Measurements from ENCODE around the gene APOH.

APOH gene

GRCh38 chr17:66233023-66233753 is 4.0 kb upstream of the APOH start:
- no peak for DNase-seq

DNA sequence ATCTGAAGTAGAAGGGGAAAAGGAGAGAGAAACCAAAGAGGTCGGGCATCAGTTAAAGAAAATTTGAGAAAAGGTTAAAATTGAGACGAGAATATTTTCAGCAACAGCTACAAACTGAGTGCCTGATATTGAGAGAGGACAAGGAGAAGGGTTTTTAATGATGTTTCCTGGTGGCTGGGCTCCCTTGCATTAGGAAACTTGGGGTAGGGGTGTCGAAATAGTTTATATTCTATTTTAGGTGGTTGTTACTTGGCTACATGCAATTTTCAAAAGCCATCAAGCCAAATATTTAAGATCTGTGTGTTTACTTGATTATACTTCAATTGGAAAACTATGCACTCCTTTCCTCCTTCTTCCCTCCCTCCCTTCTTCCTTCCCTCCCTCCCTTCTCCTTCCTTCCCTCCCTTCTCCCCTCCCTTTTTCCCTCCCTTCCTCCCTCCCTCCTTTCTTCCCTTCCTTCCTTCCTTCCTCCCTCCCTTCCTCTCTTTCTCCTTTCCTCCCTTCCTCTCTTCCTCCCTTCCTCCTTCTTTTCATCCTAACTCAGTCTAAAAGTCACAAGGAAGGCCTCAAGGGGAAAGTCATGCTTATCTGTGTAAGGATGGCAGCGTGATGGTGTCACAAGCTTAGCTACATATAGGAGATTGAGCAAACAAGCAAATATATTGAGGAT is 1.8 kb upstream of the APOH start:
- DNase-seq: no peak

DNA sequence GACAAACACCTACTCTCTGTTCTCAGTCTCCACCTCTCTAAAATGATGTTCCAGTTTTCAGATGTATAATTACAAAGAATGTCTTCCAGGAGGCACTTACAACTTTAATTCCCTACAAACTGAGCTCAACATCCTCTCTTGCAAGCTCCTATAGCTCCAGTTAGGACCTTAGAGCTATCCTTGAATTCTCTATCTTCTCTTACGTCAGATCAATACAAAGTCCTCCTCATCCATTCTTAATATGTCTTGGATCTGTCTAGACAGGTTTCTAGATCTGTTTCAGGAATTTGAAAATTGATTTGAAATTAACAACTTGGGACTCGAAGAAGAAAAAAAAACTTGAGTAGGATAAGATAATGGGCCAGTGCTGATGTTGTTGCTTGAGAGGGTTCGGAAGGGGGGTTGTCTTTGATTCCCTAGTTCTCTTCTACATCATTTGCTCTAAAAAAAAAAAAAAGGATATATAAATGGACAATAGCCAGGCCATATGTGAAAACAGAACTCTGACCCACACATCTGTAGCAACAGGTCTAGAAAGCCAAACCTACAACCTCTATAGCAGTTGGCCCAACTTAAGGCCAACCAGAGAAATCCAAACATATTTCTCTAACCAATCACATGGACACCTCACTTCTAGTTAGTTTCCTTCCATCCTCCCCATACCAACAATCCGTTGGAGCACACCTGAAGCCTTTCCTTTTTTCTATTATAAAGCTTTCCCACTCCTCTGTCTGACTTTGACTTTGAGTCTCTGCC is 746 bp upstream of the APOH start:
- no peak for DNase-seq

DNA sequence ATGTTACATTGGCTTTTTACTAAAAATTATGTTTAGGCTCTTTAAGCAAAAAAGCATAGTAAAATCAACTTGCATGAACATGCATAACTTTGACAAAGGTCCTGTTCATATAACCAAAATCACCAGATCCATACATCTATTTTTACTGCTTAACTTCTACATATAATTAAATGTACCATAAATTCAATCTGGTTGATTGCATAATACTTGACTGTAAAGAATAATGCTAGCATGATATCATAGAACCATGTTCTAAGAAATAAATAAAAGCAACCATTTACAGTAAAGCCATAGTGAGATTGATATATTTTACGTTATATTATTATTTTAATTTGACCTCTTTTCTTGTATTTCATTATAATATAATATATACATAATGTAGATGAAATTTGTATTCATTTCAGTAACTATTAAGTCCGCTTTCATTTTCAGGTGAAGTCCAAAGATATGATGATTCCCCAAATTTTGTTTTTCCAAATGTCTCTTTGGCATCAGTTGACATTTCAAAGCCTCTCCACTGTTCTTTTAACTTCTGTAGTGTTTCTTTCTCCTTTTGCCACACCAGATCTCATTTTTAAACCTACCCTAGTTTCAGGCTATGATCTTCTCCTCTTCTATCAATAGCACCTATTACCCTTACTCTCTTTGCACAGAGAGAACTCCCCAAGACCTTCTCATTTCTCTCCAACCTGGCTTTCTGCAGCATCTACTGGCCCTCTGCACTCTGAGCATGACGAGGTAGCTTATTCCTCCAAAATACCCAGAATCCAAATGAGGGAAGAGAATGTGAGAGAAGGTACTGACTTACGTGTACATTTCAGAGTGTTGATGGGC is 1.8 kb downstream of the APOH start:
- no peak for DNase-seq

GRCh38 chr17:66222798-66223350 is 6.3 kb downstream of the APOH start:
- no peak for DNase-seq

- DNase-seq: no peak
Observed at GRCh38 chr17:66221755-66222530, 7.3 kb downstream of the APOH start.

GRCh38 chr17:66221343-66221742 is 7.9 kb downstream of the APOH start:
- no peak for DNase-seq

GRCh38 chr17:66220079-66220835 is 9.0 kb downstream of the APOH start:
- no peak for DNase-seq

GRCh38 chr17:66215529-66215911 is 13.7 kb downstream of the APOH start:
- DNase-seq: no peak

DNA sequence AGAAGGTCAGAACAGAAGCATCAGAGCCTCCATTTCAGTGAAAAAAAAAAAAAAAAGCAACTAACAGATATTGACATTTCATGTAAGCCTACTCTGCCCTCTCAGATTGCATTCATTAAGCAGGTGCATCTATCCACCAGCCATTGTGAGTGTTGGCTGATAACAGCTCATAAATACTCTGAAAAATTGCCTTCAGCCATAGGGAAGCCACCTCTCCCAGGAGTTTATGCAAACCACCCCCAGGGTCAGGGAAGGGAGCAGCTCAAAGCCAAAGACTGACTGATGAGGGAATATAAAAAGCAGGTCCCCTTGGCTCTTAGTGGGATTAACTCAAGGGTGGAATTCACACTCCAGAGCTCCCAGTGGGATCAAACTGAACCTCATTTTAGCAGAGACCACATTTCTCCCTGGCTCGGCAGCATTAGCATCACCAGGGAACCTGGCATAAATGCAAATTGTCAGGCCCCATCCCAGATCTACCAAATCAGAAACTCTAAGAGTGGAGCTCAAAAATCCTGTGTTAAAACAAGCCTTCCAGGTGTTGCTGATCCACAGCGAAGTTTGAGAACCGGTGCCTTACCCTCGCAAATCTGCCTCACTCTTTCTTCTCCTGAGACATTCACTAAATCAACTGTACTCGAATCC is 14.2 kb downstream of the APOH start:
- no peak for DNase-seq

- no peak for DNase-seq
Observed at GRCh38 chr17:66211047-66211810, 18.0 kb downstream of the APOH start.

GRCh38 chr17:66210208-66210574 is 19.0 kb downstream of the APOH start:
- no peak for DNase-seq

- DNase-seq: no peak
Observed at GRCh38 chr17:66207936-66208335, 21.3 kb downstream of the APOH start.

DNA sequence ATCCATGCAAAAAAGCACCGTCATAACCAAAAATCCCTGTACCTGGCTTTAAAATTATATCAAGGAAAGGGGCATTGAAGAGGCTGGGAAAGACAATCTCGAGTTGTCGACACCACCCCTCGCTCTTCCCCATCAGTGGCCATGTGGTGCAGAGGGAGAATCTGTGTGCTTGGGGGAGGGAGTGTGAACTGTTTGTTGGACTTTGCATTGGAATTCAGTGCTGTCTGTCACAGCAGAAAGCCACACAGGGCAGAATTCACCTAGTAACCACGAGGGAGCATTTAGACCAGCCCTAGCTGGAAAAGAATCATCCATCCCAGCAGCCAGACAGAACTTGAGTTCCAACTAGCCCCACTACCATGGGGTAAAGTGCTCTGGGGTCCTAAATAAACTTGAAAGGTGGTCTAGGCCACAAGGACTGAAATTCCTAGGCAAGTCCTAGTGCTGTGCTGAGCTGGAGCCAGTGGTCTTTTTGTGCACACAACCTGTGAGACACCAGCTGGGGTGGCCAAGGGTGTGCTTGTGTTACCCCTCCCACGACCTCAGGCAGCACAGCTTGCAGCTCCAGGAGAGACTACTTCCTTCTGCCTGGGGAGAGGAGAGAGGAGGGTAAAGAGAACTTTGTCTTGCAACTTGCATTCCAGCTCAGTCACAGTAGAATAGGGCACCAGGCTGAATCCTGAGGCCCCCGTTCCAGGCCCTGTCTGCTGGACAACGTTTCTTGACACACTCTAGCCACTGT is 25.8 kb downstream of the APOH start:
- DNase-seq: no peak

DNA sequence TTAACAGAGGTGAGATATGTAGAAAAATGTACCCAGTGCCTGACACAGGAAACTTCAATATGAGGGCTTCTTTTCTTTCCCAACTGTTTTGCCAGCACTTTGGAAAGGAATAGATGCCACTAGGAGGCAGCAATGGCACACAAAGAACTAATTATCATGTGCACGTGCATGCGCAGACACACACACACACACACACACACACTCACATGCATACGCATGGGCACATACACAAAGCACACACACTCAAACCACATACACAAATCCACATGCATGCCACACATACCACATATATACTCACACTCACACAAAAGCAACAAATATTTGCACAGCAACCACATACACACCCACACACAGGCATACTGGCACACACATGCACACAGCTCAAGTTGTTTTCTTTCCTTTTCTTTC is 28.5 kb downstream of the APOH start:
- DNase-seq: peak; percentile 24

DNA sequence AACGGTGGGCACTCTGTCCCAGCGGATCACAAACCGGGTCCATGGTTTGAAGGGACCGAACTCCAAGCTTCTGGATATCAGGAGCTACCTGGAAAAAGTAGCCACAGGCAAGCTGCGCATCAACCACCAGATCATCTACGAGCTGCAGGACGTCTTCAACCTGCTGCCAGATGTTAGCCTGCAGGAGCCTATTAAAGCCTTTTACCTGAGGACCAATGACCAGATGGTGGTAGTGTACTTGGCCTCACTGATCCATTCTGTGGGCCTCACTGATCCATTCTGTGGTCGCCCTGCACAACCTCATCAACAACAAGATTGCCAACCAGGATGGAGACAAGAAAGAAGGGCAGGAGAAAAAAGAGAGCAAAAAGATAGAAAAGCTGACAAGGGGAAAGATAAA is 31.0 kb downstream of the APOH start:
- DNase-seq: no peak

GRCh38 chr17:66192378-66192687 is 36.9 kb downstream of the APOH start:
- DNase-seq: no peak

- no peak for DNase-seq
Observed at GRCh38 chr17:66191593-66192377, 37.4 kb downstream of the APOH start, which contains the start of gene CEP112. Gene CEP112, minus strand, starts transcription at chr17:66192133.

All from GF-D8 (cell line).